ENCODE data around the gene ZC3H18.

DNA sequence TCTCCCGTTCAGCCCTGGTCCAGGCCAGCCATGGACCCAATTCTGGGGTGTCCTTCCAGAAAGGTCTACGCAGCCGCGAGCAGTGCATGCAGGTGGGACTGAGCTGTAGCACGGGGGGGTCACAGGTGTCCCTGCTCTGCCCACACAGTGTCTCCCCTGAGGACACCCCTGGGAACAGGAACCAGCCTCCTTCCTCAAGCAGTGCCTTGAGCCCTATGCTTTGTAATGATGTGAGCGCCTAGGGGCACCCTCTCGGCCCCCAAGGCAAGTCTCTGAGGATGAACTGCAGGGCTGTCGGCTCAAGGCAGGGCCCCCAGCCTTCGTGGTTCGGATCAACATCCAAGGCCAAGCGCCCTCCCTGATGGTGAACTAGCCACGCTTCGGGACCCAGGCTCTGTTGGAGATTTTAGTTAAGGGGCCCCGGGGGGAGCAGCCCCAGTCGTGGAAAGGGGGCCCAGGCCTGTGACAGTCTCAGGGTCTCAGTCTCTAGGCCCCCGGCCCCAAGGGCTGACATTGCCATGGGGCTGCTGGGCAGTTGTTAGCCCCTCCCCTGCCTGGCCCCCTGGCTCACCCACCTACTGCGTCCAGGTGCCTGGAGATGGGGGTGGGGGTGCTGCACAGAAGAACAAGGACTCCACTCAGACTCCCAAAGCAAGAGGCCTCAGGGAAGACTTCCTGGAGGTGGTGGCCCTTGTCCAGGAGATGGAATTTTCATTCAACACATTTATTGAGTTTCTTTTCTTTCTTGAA is 70.5 kb downstream of the ZC3H18 start:
- TF ChIP-seq TAF1 (IDR thresholded peaks at IDR 0.05; ENCODE audit: low read depth) = no peak
- TF ChIP-seq, protein P1, sequence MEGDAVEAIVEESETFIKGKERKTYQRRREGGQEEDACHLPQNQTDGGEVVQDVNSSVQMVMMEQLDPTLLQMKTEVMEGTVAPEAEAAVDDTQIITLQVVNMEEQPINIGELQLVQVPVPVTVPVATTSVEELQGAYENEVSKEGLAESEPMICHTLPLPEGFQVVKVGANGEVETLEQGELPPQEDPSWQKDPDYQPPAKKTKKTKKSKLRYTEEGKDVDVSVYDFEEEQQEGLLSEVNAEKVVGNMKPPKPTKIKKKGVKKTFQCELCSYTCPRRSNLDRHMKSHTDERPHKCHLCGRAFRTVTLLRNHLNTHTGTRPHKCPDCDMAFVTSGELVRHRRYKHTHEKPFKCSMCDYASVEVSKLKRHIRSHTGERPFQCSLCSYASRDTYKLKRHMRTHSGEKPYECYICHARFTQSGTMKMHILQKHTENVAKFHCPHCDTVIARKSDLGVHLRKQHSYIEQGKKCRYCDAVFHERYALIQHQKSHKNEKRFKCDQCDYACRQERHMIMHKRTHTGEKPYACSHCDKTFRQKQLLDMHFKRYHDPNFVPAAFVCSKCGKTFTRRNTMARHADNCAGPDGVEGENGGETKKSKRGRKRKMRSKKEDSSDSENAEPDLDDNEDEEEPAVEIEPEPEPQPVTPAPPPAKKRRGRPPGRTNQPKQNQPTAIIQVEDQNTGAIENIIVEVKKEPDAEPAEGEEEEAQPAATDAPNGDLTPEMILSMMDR (IDR thresholded peaks at IDR 0.05; ENCODE audit: poor library complexity, severe bottlenecking) = no peak
- no peak for TF ChIP-seq RAD21 (conservative IDR thresholded peaks at IDR 0.05)
- no peak for TF ChIP-seq EZH2 (IDR thresholded peaks at IDR 0.05; ENCODE audit: borderline replicate concordance, insufficient read depth, low read length, poor library complexity, severe bottlenecking)
- TF ChIP-seq, protein P2, sequence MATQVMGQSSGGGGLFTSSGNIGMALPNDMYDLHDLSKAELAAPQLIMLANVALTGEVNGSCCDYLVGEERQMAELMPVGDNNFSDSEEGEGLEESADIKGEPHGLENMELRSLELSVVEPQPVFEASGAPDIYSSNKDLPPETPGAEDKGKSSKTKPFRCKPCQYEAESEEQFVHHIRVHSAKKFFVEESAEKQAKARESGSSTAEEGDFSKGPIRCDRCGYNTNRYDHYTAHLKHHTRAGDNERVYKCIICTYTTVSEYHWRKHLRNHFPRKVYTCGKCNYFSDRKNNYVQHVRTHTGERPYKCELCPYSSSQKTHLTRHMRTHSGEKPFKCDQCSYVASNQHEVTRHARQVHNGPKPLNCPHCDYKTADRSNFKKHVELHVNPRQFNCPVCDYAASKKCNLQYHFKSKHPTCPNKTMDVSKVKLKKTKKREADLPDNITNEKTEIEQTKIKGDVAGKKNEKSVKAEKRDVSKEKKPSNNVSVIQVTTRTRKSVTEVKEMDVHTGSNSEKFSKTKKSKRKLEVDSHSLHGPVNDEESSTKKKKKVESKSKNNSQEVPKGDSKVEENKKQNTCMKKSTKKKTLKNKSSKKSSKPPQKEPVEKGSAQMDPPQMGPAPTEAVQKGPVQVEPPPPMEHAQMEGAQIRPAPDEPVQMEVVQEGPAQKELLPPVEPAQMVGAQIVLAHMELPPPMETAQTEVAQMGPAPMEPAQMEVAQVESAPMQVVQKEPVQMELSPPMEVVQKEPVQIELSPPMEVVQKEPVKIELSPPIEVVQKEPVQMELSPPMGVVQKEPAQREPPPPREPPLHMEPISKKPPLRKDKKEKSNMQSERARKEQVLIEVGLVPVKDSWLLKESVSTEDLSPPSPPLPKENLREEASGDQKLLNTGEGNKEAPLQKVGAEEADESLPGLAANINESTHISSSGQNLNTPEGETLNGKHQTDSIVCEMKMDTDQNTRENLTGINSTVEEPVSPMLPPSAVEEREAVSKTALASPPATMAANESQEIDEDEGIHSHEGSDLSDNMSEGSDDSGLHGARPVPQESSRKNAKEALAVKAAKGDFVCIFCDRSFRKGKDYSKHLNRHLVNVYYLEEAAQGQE (IDR thresholded peaks at IDR 0.05; ENCODE audit: borderline replicate concordance) = no peak
- no peak for TF ChIP-seq POLR2AphosphoS5 (IDR thresholded peaks at IDR 0.05)
- TF ChIP-seq EP300 (conservative IDR thresholded peaks at IDR 0.05; ENCODE audit: poor library complexity, severe bottlenecking) = no peak
